ENCODE results near the gene UMODL1. TPM values are rescaled to one million over a fixed set of nuclear protein-coding genes. Genes with fewer than 3 reads are reported as not detected.

Gene UMODL1
- total RNA-seq, 1 donor from 2014 or later = 0.49 TPM

- DNase-seq = peak; percentile 75
- Histone ChIP-seq H3K36me3 (no peaks in the 10 kb centered on the region), H3K9me3 (no peaks in the 10 kb centered on the region), H3K4me3 (no peak overlapping the region), H3K4me1 (no peaks in the 10 kb centered on the region), H3K27me3 (no peaks in the 10 kb centered on the region), H3K27ac (no peak overlapping the region)
- intact Hi-C loops (cut with DNase I) = loop anchor here (10.0 kb wide), 1 partner anchor 101 kb away; no protein-coding TSS in a partner anchor
- TF ChIP-seq, protein P1, sequence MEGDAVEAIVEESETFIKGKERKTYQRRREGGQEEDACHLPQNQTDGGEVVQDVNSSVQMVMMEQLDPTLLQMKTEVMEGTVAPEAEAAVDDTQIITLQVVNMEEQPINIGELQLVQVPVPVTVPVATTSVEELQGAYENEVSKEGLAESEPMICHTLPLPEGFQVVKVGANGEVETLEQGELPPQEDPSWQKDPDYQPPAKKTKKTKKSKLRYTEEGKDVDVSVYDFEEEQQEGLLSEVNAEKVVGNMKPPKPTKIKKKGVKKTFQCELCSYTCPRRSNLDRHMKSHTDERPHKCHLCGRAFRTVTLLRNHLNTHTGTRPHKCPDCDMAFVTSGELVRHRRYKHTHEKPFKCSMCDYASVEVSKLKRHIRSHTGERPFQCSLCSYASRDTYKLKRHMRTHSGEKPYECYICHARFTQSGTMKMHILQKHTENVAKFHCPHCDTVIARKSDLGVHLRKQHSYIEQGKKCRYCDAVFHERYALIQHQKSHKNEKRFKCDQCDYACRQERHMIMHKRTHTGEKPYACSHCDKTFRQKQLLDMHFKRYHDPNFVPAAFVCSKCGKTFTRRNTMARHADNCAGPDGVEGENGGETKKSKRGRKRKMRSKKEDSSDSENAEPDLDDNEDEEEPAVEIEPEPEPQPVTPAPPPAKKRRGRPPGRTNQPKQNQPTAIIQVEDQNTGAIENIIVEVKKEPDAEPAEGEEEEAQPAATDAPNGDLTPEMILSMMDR (IDR thresholded peaks at IDR 0.05) = peak; percentile 58
- peak; percentile 87 for ATAC-seq
Observed at GRCh38 chr21:42164064-42164789, 93.1 kb downstream of the UMODL1 start.

DNA sequence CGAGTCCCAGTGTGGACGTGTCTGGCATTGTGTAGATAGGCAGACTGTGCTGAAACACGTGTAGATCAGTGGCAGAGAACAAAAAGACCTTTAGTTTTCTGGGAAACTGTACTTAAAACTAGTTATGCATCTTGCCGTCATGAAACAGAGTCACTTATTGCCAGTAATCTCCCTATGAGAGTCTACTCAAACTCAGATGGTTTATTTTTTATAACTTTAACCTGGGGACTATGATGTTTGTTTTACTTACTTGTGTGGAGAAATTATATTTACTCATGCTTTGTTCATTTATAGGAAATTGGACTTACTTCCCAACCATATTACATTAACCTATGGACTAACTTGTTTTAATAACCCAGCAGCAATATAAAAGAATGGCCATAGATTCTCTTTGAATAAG, 93.7 kb downstream of the UMODL1 start:
- no peaks in the 10 kb centered on the region for H3K36me3 ChIP-seq
- no peaks in the 10 kb centered on the region for H3K4me1 ChIP-seq
- intact Hi-C loops (cut with DNase I) = loop anchor here (10.0 kb wide), 1 partner anchor 100 kb away; no protein-coding TSS in a partner anchor
- TF ChIP-seq, protein P1 (IDR thresholded peaks at IDR 0.05) = no peak
- H3K27ac ChIP-seq = no peak overlapping the region
- H3K27me3 ChIP-seq = no peaks in the 10 kb centered on the region
- DNase-seq (no peak), ATAC-seq (no peak)
- no peak overlapping the region for H3K4me3 ChIP-seq
- no peaks in the 10 kb centered on the region for H3K9me3 ChIP-seq

GRCh38 chr21:42165901-42166300, 94.8 kb downstream of the UMODL1 start:
- no peak for ATAC-seq
- Histone ChIP-seq H3K27me3 (no peaks in the 10 kb centered on the region), H3K9me3 (no peaks in the 10 kb centered on the region), H3K27ac (no peak overlapping the region), H3K4me1 (no peaks in the 10 kb centered on the region), H3K4me3 (no peak overlapping the region), H3K36me3 (no peaks in the 10 kb centered on the region)
- intact Hi-C loops (cut with DNase I) = loop anchor here (10.0 kb wide), 1 partner anchor 99 kb away; no protein-coding TSS in a partner anchor
- TF ChIP-seq, protein P1 (IDR thresholded peaks at IDR 0.05) = no peak
- DNase-seq = peak; percentile 36

- ATAC-seq = no peak
- no peak overlapping the region for H3K4me3 ChIP-seq
- TF ChIP-seq, protein P1 (IDR thresholded peaks at IDR 0.05) = no peak
Observed at GRCh38 chr21:42169758-42170157, 98.6 kb downstream of the UMODL1 start.

GRCh38 chr21:42171091-42172053, 100.3 kb downstream of the UMODL1 start:
- DNase-seq (peak; percentile 59), ATAC-seq (peak; percentile 51)
- TF ChIP-seq, protein P1 (IDR thresholded peaks at IDR 0.05) = no peak
- Histone ChIP-seq H3K9me3 (no peaks in the 10 kb centered on the region), H3K36me3 (no peaks in the 10 kb centered on the region), H3K27ac (no peak overlapping the region), H3K27me3 (no peaks in the 10 kb centered on the region), H3K4me3 (no peak overlapping the region), H3K4me1 (no peaks in the 10 kb centered on the region)
- intact Hi-C loops (cut with DNase I) = no loop called here

More at GRCh38 chr21:42169758-42170157, 98.6 kb downstream of the UMODL1 start:
- Histone ChIP-seq H3K9me3 (no peaks in the 10 kb centered on the region), H3K4me1 (no peaks in the 10 kb centered on the region), H3K27ac (no peak overlapping the region), H3K27me3 (no peaks in the 10 kb centered on the region), H3K36me3 (no peaks in the 10 kb centered on the region)
- intact Hi-C loops (cut with DNase I) = loop anchor here (10.0 kb wide), 1 partner anchor 95 kb away; no protein-coding TSS in a partner anchor
- DNase-seq = no peak
